Skin epidermis (tissue), 12 donors: Measurements from ENCODE around the gene STK33.

Experiments used
- H3K27ac ChIP-seq, 21 experiments: fragments of 200-600 bp; sonication (generic) in 11 of 21; one replicate each; pipeline ENCODE4 v1.5.0; 2020; ENCODE audit warnings: mild to moderate bottlenecking in 3 of 21, inconsistent platforms in 2 of 21, moderate library complexity in 2 of 21
- H3K4me3 ChIP-seq, 7 experiments: fragments of 200-600 bp; sonication (generic) in 2 of 7; one replicate each; pipeline ENCODE4 v1.5.0; 2020; ENCODE audit warnings: inconsistent platforms in 2 of 7, mild to moderate bottlenecking in 2 of 7, moderate library complexity in 1 of 7

The STK33 gene

GRCh38 chr11:8363921-8364320, 230.1 kb downstream of the STK33 start:
- Histone ChIP-seq H3K4me3 (no peak overlapping the region), H3K27ac (no peak overlapping the region)

- no peak overlapping the region for H3K27ac ChIP-seq
These were observed 231.1 kb downstream of the STK33 start for GRCh38 chr11:8362899-8363298.

GRCh38 chr11:8362491-8362890, 231.5 kb downstream of the STK33 start:
- Histone ChIP-seq H3K4me3 (no peak overlapping the region), H3K27ac (no peak overlapping the region)

More at GRCh38 chr11:8362899-8363298, 231.1 kb downstream of the STK33 start:
- H3K4me3 ChIP-seq, result no peak overlapping the region

GRCh38 chr11:8361664-8362210, 232.3 kb downstream of the STK33 start:
- H3K27ac ChIP-seq, result no peak overlapping the region
- H3K4me3 ChIP-seq, result no peak overlapping the region

- Histone ChIP-seq H3K27ac (no peak overlapping the region), H3K4me3 (no peak overlapping the region)
These were observed 232.8 kb downstream of the STK33 start for GRCh38 chr11:8361206-8361605.

GRCh38 chr11:8360086-8360828, 233.8 kb downstream of the STK33 start:
- no peak overlapping the region for H3K4me3 ChIP-seq
- no peak overlapping the region for H3K27ac ChIP-seq

GRCh38 chr11:8359521-8359920, 234.5 kb downstream of the STK33 start:
- no peak overlapping the region for H3K4me3 ChIP-seq

GRCh38 chr11:8357891-8358566, 236.0 kb downstream of the STK33 start:
- no peak overlapping the region for H3K4me3 ChIP-seq
- no peak overlapping the region for H3K27ac ChIP-seq

More at GRCh38 chr11:8359521-8359920, 234.5 kb downstream of the STK33 start:
- no peak overlapping the region for H3K27ac ChIP-seq

GRCh38 chr11:8357505-8357888, 236.5 kb downstream of the STK33 start:
- no peak overlapping the region for H3K27ac ChIP-seq

GRCh38 chr11:8356721-8357504, 237.1 kb downstream of the STK33 start:
- H3K4me3 ChIP-seq, result no peak overlapping the region
- no peak overlapping the region for H3K27ac ChIP-seq

More at GRCh38 chr11:8357505-8357888, 236.5 kb downstream of the STK33 start:
- H3K4me3 ChIP-seq, result no peak overlapping the region

GRCh38 chr11:8356216-8356615, 237.8 kb downstream of the STK33 start:
- no peak overlapping the region for H3K4me3 ChIP-seq
- no peak overlapping the region for H3K27ac ChIP-seq

- Histone ChIP-seq H3K4me3 (no peak overlapping the region), H3K27ac (no peak overlapping the region)
These were observed 238.6 kb downstream of the STK33 start for GRCh38 chr11:8355416-8355742.

GRCh38 chr11:8354622-8355415, 239.2 kb downstream of the STK33 start:
- no peak overlapping the region for H3K27ac ChIP-seq
- no peak overlapping the region for H3K4me3 ChIP-seq

GRCh38 chr11:8352876-8353505, 241.0 kb downstream of the STK33 start:
- Histone ChIP-seq H3K27ac (no peak overlapping the region), H3K4me3 (no peak overlapping the region)

- Histone ChIP-seq H3K27ac (no peak overlapping the region), H3K4me3 (no peak overlapping the region)
These were observed 241.7 kb downstream of the STK33 start for GRCh38 chr11:8352103-8352875.

- no peak overlapping the region for H3K4me3 ChIP-seq
- H3K27ac ChIP-seq, result no peak overlapping the region
These were observed 242.8 kb downstream of the STK33 start for GRCh38 chr11:8351223-8351622.

- no peak overlapping the region for H3K27ac ChIP-seq
- H3K4me3 ChIP-seq, result no peak overlapping the region
These were observed 246.1 kb downstream of the STK33 start for GRCh38 chr11:8347978-8348377.

- Histone ChIP-seq H3K4me3 (no peak overlapping the region), H3K27ac (no peak overlapping the region)
These were observed 247.8 kb downstream of the STK33 start for GRCh38 chr11:8346157-8346755.
